Measurements from ENCODE around the gene NTMT2.
"Not testable (repeated sequence)": the region's sequence is repeated elsewhere in the genome, so short reads cannot be mapped to it uniquely, and the experiment has no call there.

Gene NTMT2

DNA sequence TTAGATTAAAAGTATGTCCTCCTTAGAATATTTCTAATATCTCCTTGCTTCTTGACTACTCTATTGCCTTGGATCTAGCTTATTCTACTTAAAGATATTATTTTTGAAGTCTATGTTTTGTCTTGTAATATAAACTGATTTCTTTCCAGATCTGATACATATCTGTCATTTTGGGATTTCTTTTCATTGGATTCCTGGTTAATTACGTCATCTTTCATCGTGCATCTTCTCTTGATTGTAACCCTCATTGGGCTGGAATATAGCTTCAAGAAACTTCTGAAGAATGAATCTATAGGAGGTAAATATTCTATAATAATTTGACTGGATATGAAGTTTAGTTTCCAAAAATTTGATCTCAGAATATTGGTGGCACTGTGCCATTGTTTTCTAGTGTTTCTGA, 12.1 kb downstream of the NTMT2 start:
- no peak for DNase-seq (ENCODE audit: low read depth)

GRCh38 chr1:170162459-170163246, 16.9 kb downstream of the NTMT2 start:
- no peak for DNase-seq (ENCODE audit: low read depth)

- no peak for DNase-seq (ENCODE audit: low read depth)
Measured at GRCh38 chr1:170164103-170164763, 18.5 kb downstream of the NTMT2 start.

DNA sequence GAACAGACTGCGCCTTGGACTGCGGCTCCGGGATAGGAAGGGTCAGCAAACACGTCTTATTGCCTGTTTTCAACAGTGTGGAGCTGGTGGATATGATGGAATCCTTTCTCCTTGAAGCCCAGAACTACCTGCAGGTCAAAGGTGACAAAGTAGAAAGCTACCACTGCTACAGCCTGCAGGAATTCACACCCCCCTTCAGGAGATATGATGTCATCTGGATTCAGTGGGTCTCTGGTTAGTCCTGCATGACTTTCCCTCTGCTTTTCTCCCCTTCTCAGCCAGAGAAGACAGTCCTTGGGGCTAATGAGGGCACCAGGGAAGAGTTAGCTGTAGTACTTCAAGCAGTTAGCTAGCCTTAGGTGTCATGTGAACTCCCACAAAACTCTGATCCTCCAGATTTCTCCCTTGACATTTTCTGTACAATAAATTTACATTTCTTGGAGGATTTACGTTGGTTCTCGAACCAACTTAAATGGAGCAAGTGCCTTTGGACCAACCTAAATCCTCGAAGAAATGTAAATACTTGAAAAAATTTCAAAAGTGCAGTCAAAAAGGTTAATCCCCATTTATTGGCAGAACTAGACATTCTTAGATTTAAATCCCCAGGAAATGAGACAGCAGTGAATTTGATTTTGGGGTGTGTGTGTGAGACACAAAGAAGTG, 20.9 kb downstream of the NTMT2 start:
- no peak for DNase-seq (ENCODE audit: low read depth)

GRCh38 chr1:170168265-170168664, 22.5 kb downstream of the NTMT2 start:
- no peak for DNase-seq (ENCODE audit: low read depth)

GRCh38 chr1:170170513-170170912, 24.8 kb downstream of the NTMT2 start:
- DNase-seq (ENCODE audit: low read depth) = not testable (repeated sequence)

GRCh38 chr1:170174395-170174794, 28.6 kb downstream of the NTMT2 start:
- DNase-seq (ENCODE audit: low read depth) = no peak

- no peak for DNase-seq (ENCODE audit: low read depth)
Measured at GRCh38 chr1:170175041-170175440, 29.3 kb downstream of the NTMT2 start.

DNA sequence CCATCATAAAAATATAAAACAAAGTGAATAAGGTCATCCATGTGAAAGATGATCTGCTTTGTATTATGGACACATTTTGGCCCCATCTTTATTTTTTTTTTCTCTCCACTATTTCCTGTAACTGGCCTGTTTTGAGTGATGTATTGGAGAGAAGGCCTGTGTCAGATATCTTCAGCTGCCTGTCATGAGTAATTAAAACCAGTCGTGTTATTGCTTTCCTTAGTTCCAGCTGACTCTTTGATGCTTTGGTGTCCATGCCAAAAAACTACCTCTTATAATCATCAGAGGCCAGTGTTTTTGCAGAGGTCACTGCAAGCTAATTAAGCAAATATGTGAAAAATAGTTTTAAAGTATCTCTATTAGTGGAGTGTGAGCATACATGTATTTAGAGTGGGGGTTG, 29.7 kb downstream of the NTMT2 start:
- DNase-seq (ENCODE audit: low read depth) = no peak

DNA sequence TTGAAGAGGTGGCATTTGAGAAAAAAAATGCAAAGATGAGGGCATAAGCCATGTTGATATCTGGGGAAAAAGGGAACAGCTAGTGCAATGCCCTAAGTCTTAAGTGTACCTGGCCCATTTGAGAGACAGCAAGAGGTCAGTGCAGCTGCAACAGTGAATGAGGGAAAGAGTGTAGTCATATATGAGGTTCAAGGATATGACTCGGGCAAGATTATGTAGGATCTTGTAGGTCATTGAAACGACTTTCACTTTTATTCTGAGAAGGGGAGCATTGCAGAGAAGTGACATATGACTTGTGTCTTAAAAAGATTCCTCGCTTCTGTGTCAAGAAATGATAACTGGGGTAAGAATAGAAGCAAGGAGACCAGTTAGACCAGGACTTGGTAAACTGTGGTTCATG, 31.0 kb downstream of the NTMT2 start:
- DNase-seq (ENCODE audit: low read depth) = no peak

GRCh38 chr1:170182442-170182841, 36.7 kb downstream of the NTMT2 start:
- DNase-seq (ENCODE audit: low read depth) = no peak

GRCh38 chr1:170192546-170192945, 46.8 kb downstream of the NTMT2 start:
- DNase-seq (ENCODE audit: low read depth) = no peak

GRCh38 chr1:170194451-170194850, 48.7 kb downstream of the NTMT2 start:
- no peak for DNase-seq (ENCODE audit: low read depth)

GRCh38 chr1:170196490-170197236, 50.9 kb downstream of the NTMT2 start:
- DNase-seq (ENCODE audit: low read depth) = no peak

DNA sequence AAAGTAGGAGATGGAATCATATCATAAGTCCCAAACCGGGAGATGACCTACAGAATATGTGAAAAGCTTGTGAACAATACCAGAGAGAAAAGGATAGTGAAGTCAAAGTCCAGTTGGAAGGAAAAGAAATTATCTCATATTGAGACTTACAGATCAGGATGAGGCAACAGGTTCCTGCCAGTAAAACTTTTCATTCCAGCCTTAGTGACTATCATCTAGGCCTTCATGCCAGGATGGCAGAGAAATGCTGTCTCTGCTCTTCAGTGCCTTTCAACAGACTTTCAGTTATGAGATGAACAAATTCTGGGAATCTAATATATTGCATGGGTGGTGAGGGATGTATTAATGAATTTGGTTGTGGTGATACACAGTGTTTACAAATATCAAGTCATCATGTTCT, 52.3 kb downstream of the NTMT2 start:
- DNase-seq (ENCODE audit: low read depth) = no peak

- no peak for DNase-seq (ENCODE audit: low read depth)
Measured at GRCh38 chr1:170198584-170198983, 52.8 kb downstream of the NTMT2 start.

- DNase-seq (ENCODE audit: low read depth) = no peak
Measured at GRCh38 chr1:170200161-170200560, 54.4 kb downstream of the NTMT2 start.

GRCh38 chr1:170200621-170201397, 55.0 kb downstream of the NTMT2 start:
- no peak for DNase-seq (ENCODE audit: low read depth)

- DNase-seq (ENCODE audit: low read depth) = no peak
Measured at GRCh38 chr1:170203693-170204092, 57.9 kb downstream of the NTMT2 start.

GRCh38 chr1:170204121-170204520, 58.4 kb downstream of the NTMT2 start:
- DNase-seq (ENCODE audit: low read depth) = no peak

- no peak for DNase-seq (ENCODE audit: low read depth)
Measured at GRCh38 chr1:170205301-170205700, 59.5 kb downstream of the NTMT2 start.

DNA sequence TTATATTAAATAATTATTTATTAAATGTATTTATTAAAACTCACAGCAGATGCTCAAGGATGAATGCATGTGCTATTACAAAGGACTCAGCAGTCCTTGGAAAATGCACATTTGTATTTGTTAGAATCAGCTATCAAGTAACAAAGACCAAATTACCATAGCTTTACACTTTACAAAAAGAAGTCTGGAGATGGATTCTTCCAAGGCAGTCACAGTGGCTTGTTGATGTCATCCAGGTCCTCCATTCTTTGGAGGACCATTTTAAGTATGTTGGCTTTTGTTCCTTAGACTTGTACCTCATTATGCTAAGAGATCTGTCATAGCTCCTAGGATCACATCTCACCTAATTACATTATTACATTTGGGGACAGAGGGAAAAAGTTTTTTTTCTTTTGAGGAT, 63.4 kb downstream of the NTMT2 start:
- DNase-seq (ENCODE audit: low read depth) = no peak
